GM19240 (cell line): ENCODE measurements around the gene OR8K5.
"Not testable (repeated sequence)": the region's sequence is repeated elsewhere in the genome, so short reads cannot be mapped to it uniquely, and the experiment has no call there.

Source experiments
- DNase-seq: peaks from one replicate; pipeline ENCODE4 v3.0.0; 2011; ENCODE audit warnings: low spot score; ENCODE audit not compliant: insufficient read length

The OR8K5 gene

GRCh38 chr11:56160217-56160616 lies at the start of gene OR8K5:
Gene OR8K5 (minus strand): TSS chr11:56160317. CDS start chr11:56160317, 0 bp downstream.
- no peak for DNase-seq

GRCh38 chr11:56207790-56208189 lies 47.7 kb upstream of the OR8K5 start:
- no peak for DNase-seq

- DNase-seq: no peak
Measured at GRCh38 chr11:56197367-56197766, 37.2 kb upstream of the OR8K5 start.

- DNase-seq: no peak
Measured at GRCh38 chr11:56196705-56197104, 36.6 kb upstream of the OR8K5 start.

- no peak for DNase-seq
Measured at GRCh38 chr11:56188602-56189001, 28.5 kb upstream of the OR8K5 start.

- no peak for DNase-seq
Measured at GRCh38 chr11:56183459-56183858, 23.3 kb upstream of the OR8K5 start.

GRCh38 chr11:56176318-56176717 lies 16.2 kb upstream of the OR8K5 start, which contains the start of gene OR5J2:
Gene OR5J2 (plus strand): TSS chr11:56176618. CDS start chr11:56176618, 0 bp downstream.
- no peak for DNase-seq

- DNase-seq: no peak
Measured at GRCh38 chr11:56172256-56172830, 12.2 kb upstream of the OR8K5 start.

GRCh38 chr11:56163804-56164203 lies 3.7 kb upstream of the OR8K5 start:
- DNase-seq: no peak

GRCh38 chr11:56152333-56152732 lies 7.8 kb downstream of the OR8K5 start:
- DNase-seq: no peak

- no peak for DNase-seq
Measured at GRCh38 chr11:56151376-56151775, 8.7 kb downstream of the OR8K5 start.

- not testable (repeated sequence) for DNase-seq
Measured at GRCh38 chr11:56143681-56144080, 16.4 kb downstream of the OR8K5 start.

GRCh38 chr11:56140151-56140661 lies 19.9 kb downstream of the OR8K5 start, which contains the start of gene OR8J3:
Gene OR8J3 (minus strand): TSS chr11:56140201. CDS start chr11:56137718, 2,483 bp downstream.
- no peak for DNase-seq

- no peak for DNase-seq
Measured at GRCh38 chr11:56122073-56122472, 38.0 kb downstream of the OR8K5 start, which contains the start of gene OR8H3. Gene OR8H3 (plus strand): TSS chr11:56122373. CDS start chr11:56122373, 0 bp downstream.
